H1 (cell line): ENCODE results near the gene C16orf46. TPM values are rescaled to one million over a fixed set of nuclear protein-coding genes. Genes with fewer than 3 reads are reported as not detected.

Source experiments
- CTCF ChIA-PET: fragments of 300-600 bp; sonication (Branson Sonifier 250); formaldehyde crosslinking; loops from one replicate; lab custom pipeline; 2021; ENCODE audit not compliant: partially characterized antibody; lab: Charles Lee
- POLR2A ChIA-PET: fragments of 300-600 bp; sonication (Branson Sonifier 250); formaldehyde crosslinking; loops from one replicate; lab custom pipeline; 2021; ENCODE audit warnings: inconsistent platforms; ENCODE audit not compliant: partially characterized antibody; lab: Charles Lee
- DNase-seq, 2 experiments: peaks; one replicate each; pipeline versions ENCODE4 v3.0.0 to v3.0.0-alpha.2; 2010 to 2022; ENCODE audit warnings: low spot score in 2 of 2, low read depth in 1 of 2, mixed read lengths in 1 of 2
- FAIRE-seq: peaks from 2 replicates; lab custom pipeline; 2011; peaks lifted over from hg19 to GRCh38; lab: Jason Lieb, UNC
- H2AFZ ChIP-seq: 2 replicates; pipeline ENCODE4 v1.8.1; 2012; ENCODE audit warnings: low read length, inconsistent platforms
- H2AK5ac ChIP-seq: 2 replicates; pipeline ENCODE4 v1.6.1; 2013; ENCODE audit warnings: low read depth, low read length
- H2BK120ac ChIP-seq: replicated peaks from 2 replicates; pipeline ENCODE3; 2013; ENCODE audit warnings: low read depth, low read length, inconsistent platforms
- H2BK12ac ChIP-seq: 2 replicates; pipeline ENCODE4 v1.6.1; 2013; ENCODE audit warnings: low read depth, low read length
- H2BK15ac ChIP-seq: 2 replicates; pipeline ENCODE4 v1.6.1; 2013; ENCODE audit warnings: low read length
- H2BK20ac ChIP-seq: 2 replicates; pipeline ENCODE4 v1.6.1; 2013; ENCODE audit warnings: low read length
- H2BK5ac ChIP-seq: 2 replicates; pipeline ENCODE4 v1.6.1; 2013; ENCODE audit warnings: low read depth, low read length
- H3K14ac ChIP-seq: 2 replicates; pipeline ENCODE4 v1.6.1; 2013; ENCODE audit warnings: inconsistent platforms; ENCODE audit not compliant: insufficient read length
- H3K18ac ChIP-seq: 2 replicates; pipeline ENCODE4 v1.6.1; 2013; ENCODE audit warnings: low read length; ENCODE audit errors: extremely low read depth
- H3K23ac ChIP-seq: 2 replicates; pipeline ENCODE4 v1.6.1; 2013; ENCODE audit warnings: inconsistent platforms; ENCODE audit not compliant: insufficient read length
- H3K23me2 ChIP-seq: 2 replicates; pipeline ENCODE4 v1.6.1; 2013; ENCODE audit warnings: low read depth, low read length
- H3K27ac ChIP-seq: 2 replicates; pipeline ENCODE4 v1.6.1; 2011; ENCODE audit warnings: low read depth, low read length, inconsistent platforms
- H3K27me3 ChIP-seq, 4 experiments: replicated peaks in 1 of 4; 1 replicate in 1 of 4; 2 replicates in 3 of 4; pipeline versions ENCODE4 v1.6.1 to v1.8.1; 2011 to 2013; ENCODE audit warnings: low read length in 3 of 4, mild to moderate bottlenecking in 3 of 4, inconsistent platforms in 2 of 4, mixed read lengths in 2 of 4, moderate library complexity in 1 of 4; ENCODE audit not compliant: control insufficient read depth in 3 of 4, insufficient read depth in 3 of 4; ENCODE audit errors: extremely low read depth in 1 of 4
- H3K36me3 ChIP-seq, 4 experiments: 2 replicates each; pipeline versions ENCODE4 v1.6.1 to v1.8.1; 2011 to 2013; ENCODE audit warnings: mild to moderate bottlenecking in 4 of 4, low read length in 3 of 4, moderate library complexity in 2 of 4, control low read depth in 1 of 4, inconsistent platforms in 1 of 4; ENCODE audit not compliant: insufficient read depth in 4 of 4, control insufficient read depth in 2 of 4
- H3K4ac ChIP-seq: replicated peaks from 2 replicates; pipeline ENCODE3; 2013; ENCODE audit warnings: low read length, low read depth, mixed read lengths, inconsistent platforms; ENCODE audit not compliant: insufficient read length
- H3K4me1 ChIP-seq, 4 experiments: replicated peaks in 1 of 4; 1 replicate in 1 of 4; 2 replicates in 3 of 4; pipeline versions ENCODE4 v1.6.1 to v1.8.1; 2011 to 2013; ENCODE audit warnings: low read length in 3 of 4, inconsistent platforms in 2 of 4, mixed read lengths in 1 of 4; ENCODE audit not compliant: insufficient read depth in 4 of 4, control insufficient read depth in 3 of 4
- H3K4me2 ChIP-seq, 2 experiments: 2 replicates each; pipeline versions ENCODE4 v1.6.1 to v1.8.1; 2011 to 2013; ENCODE audit warnings: low read depth in 2 of 2, low read length in 2 of 2, control low read depth in 1 of 2, inconsistent platforms in 1 of 2, mild to moderate bottlenecking in 1 of 2; ENCODE audit not compliant: insufficient read depth in 1 of 2
- H3K4me3 ChIP-seq, 4 experiments: fragments of 200-600, 300-600 bp in 1 of 4; sonication (generic), shearing (Covaris generic), sonication (Bioruptor Twin) in 1 of 4; 2 replicates each; pipeline versions ENCODE4 v1.5.1 to v1.8.1; 2011 to 2016; ENCODE audit warnings: low read length in 4 of 4, low read depth in 3 of 4, control low read depth in 2 of 4, inconsistent platforms in 2 of 4, mild to moderate bottlenecking in 2 of 4, mixed read lengths in 1 of 4, moderate library complexity in 1 of 4; ENCODE audit not compliant: insufficient read depth in 2 of 4; ENCODE audit errors: extremely low read depth in 1 of 4
- H3K56ac ChIP-seq: replicated peaks from 2 replicates; pipeline ENCODE3; 2013; ENCODE audit warnings: low read depth, mild to moderate bottlenecking, mixed read lengths, low read length, inconsistent platforms; ENCODE audit not compliant: insufficient read length
- H3K79me1 ChIP-seq: 2 replicates; pipeline ENCODE4 v1.6.1; 2013; ENCODE audit warnings: low read depth, low read length, control low read depth
- H3K79me2 ChIP-seq, 2 experiments: 2 replicates each; pipeline versions ENCODE4 v1.6.1 to v1.8.1; 2012 to 2013; ENCODE audit warnings: low read length in 2 of 2, mild to moderate bottlenecking in 2 of 2, inconsistent platforms in 1 of 2; ENCODE audit not compliant: insufficient read depth in 2 of 2, control insufficient read depth in 1 of 2
- H3K9ac ChIP-seq, 4 experiments: replicated peaks in 1 of 4; 1 replicate in 1 of 4; 2 replicates in 3 of 4; pipeline versions ENCODE4 v1.6.1 to v1.8.1; 2011 to 2013; ENCODE audit warnings: low read depth in 3 of 4, low read length in 3 of 4, control low read depth in 2 of 4, mild to moderate bottlenecking in 2 of 4, moderate library complexity in 2 of 4, inconsistent platforms in 1 of 4; ENCODE audit errors: extremely low read depth in 1 of 4
- H3K9me3 ChIP-seq, 2 experiments: 2 replicates each; pipeline versions ENCODE4 v1.6.1 to v1.8.1; 2012 to 2013; ENCODE audit warnings: mild to moderate bottlenecking in 2 of 2, moderate library complexity in 2 of 2, control low read depth in 1 of 2, inconsistent platforms in 1 of 2, low read depth in 1 of 2, low read length in 1 of 2, mixed read lengths in 1 of 2; ENCODE audit not compliant: insufficient read depth in 2 of 2
- H4K20me1 ChIP-seq, 2 experiments: replicated peaks in 1 of 2; 2 replicates each; pipeline versions ENCODE3 to v1.8.1; 2011 to 2013; ENCODE audit warnings: inconsistent platforms in 2 of 2, low read length in 2 of 2, mild to moderate bottlenecking in 1 of 2; ENCODE audit not compliant: insufficient read depth in 2 of 2, control insufficient read depth in 1 of 2
- H4K5ac ChIP-seq: 2 replicates; pipeline ENCODE4 v1.6.1; 2013; ENCODE audit warnings: low read length, low read depth, mixed read lengths, inconsistent platforms; ENCODE audit not compliant: insufficient read length
- H4K8ac ChIP-seq: 2 replicates; pipeline ENCODE4 v1.8.0; 2013; ENCODE audit warnings: mild to moderate bottlenecking, moderate library complexity, low read length, inconsistent platforms; ENCODE audit not compliant: insufficient read depth; ENCODE audit errors: extremely low read depth
- H4K91ac ChIP-seq: replicated peaks from 2 replicates; pipeline ENCODE3; 2013; ENCODE audit warnings: low read length, mixed read lengths, inconsistent platforms; ENCODE audit not compliant: insufficient read length
- ATF2 ChIP-seq: IDR thresholded peaks from 2 replicates; pipeline ENCODE4 v1.6.1; 2012; ENCODE audit warnings: low read length, inconsistent platforms
- CHD1 ChIP-seq: IDR thresholded peaks from 2 replicates; pipeline ENCODE4 v1.6.1; 2012; ENCODE audit warnings: low read depth, low read length, improper control_type of control experiment
- KDM5A ChIP-seq: fragments of 200-600 bp; IDR thresholded peaks from 2 replicates; pipeline ENCODE4 v1.7.1; 2012; ENCODE audit warnings: mild to moderate bottlenecking, low read length, inconsistent platforms, mixed read lengths
- MAFK ChIP-seq: IDR thresholded peaks from 2 replicates; pipeline ENCODE4 v1.6.1; 2012; ENCODE audit warnings: low read depth, mild to moderate bottlenecking, improper control_type of control experiment, low read length
- NANOG ChIP-seq: IDR thresholded peaks from 2 replicates; pipeline ENCODE4 v1.6.1; 2011; ENCODE audit warnings: low read length, low read depth, mild to moderate bottlenecking, inconsistent platforms; ENCODE audit not compliant: insufficient read depth, poor library complexity, severe bottlenecking
- PHF8 ChIP-seq: fragments of 200-600 bp; sonication (generic); conservative IDR thresholded peaks from 2 replicates; pipeline ENCODE4 v1.7.1; 2012; ENCODE audit warnings: low read depth, mild to moderate bottlenecking, inconsistent platforms, low read length, moderate library complexity
- POU5F1 ChIP-seq: IDR thresholded peaks from 2 replicates; pipeline ENCODE4 v1.6.1; 2011; ENCODE audit warnings: low read depth, mild to moderate bottlenecking, low read length, moderate library complexity
- RAD21 ChIP-seq, 2 experiments: IDR thresholded peaks in 1 of 2; conservative IDR thresholded peaks in 1 of 2; 2 replicates each; pipeline ENCODE4 v1.6.1; 2011; ENCODE audit warnings: low read depth in 2 of 2, low read length in 2 of 2, improper control_type of control experiment in 1 of 2, inconsistent platforms in 1 of 2, mild to moderate bottlenecking in 1 of 2, moderate library complexity in 1 of 2
- SAP30 ChIP-seq: fragments of 300-600 bp; sonication (generic); IDR thresholded peaks from 2 replicates; pipeline ENCODE4 v1.7.1; 2012; ENCODE audit warnings: low read length, moderate library complexity, mild to moderate bottlenecking, inconsistent platforms; ENCODE audit not compliant: insufficient read depth, insufficient replicate concordance
- SIX5 ChIP-seq: IDR thresholded peaks from 2 replicates; pipeline ENCODE4 v1.6.1; 2011; ENCODE audit warnings: mild to moderate bottlenecking, low read depth, low read length
- SP4 ChIP-seq: IDR thresholded peaks from 2 replicates; pipeline ENCODE4 v1.6.1; 2012; ENCODE audit warnings: low read length, inconsistent platforms
- TAF1 ChIP-seq: IDR thresholded peaks from 2 replicates; pipeline ENCODE4 v1.6.1; 2011; ENCODE audit warnings: mild to moderate bottlenecking, low read depth, low read length
- WGBS, 2 experiments: shearing (Covaris generic) in 1 of 2; methylation state at CpG; one replicate each; pipeline versions ENCODE4 v1.1.6 to v1.1.7; 2013 to 2015; ENCODE audit warnings: low lambda C conversion rate in 2 of 2, mixed read lengths in 2 of 2, inconsistent platforms in 1 of 2, low coverage in 1 of 2, missing lambda C conversion rate in 1 of 2; ENCODE audit not compliant: insufficient replicate concordance in 2 of 2, insufficient coverage in 1 of 2, insufficient read length in 1 of 2; ENCODE audit errors: extremely low coverage in 1 of 2, missing lambda C conversion rate in 1 of 2; 5-methylcytosine and 5-hydroxymethylcytosine counted together
- polyA plus RNA-seq, 7 experiments: library from polyadenylated mRNA; depleted of rRNA in 3 of 7; stranded (reverse) in 5 of 7; unstranded in 2 of 7; fragments of >200 nt in 5 of 7; fragments of 200-250 nt in 2 of 7; gene quantifications; 1 replicate in 5 of 7; 2 replicates in 1 of 7; 4 replicates in 1 of 7; pipeline versions ENCODE4 v1.2.1 to v1.2.3, GENCODE V29; 2011 to 2013; ENCODE audit warnings: missing spikeins in 2 of 7, mixed read lengths in 2 of 7
- total RNA-seq: library from RNA; stranded (reverse); fragmentation: NEBNext Ultra II Directional; extraction: Animal tissue kit (Norgen Biotek cat#: 25700); gene quantifications from 2 replicates; pipeline ENCODE4 v1.2.1, GENCODE V29; 2021

The C16orf46 gene
- total and polyA plus RNA-seq, 2 of the 8 experiments (the other 6 are each of a cell fraction or from before 2014, with no cell fraction given) = 0.48 to 0.60 TPM

GRCh38 chr16:81018496-81018895 is 58.5 kb downstream of the C16orf46 start:
- CTCF ChIA-PET = interaction anchor here (0.7 to 2.6 kb wide), 6 partner anchors 11 to 44 kb away, joined by 3 to 11 read pairs (median 6); no protein-coding TSS in a partner anchor
- no peak for DNase-seq
- Histone ChIP-seq H2BK120ac (no peak overlapping the region), H2BK15ac (no peak overlapping the region), H3K56ac (no peak overlapping the region), H3K27me3 (no peaks in the 10 kb centered on the region), H3K14ac (no peak overlapping the region), H3K4me1 (no peaks in the 10 kb centered on the region), H3K23me2 (no peaks in the 10 kb centered on the region), H2AK5ac (no peak overlapping the region), H2BK20ac (no peak overlapping the region), H3K4ac (no peak overlapping the region), H2BK5ac (no peak overlapping the region), H3K9me3 (no peaks in the 10 kb centered on the region), H4K20me1 (peaks cover 0 to 1% of the 10 kb centered on the region in 2 experiments), H4K8ac (no peak overlapping the region), H3K36me3 (peaks cover 33 to 96% (median 71%) of the 10 kb centered on the region in 4 experiments), H3K9ac (no peak overlapping the region), H3K23ac (no peak overlapping the region), H2AFZ (no peak overlapping the region), H2BK12ac (no peak overlapping the region), H4K5ac (no peak overlapping the region), H4K91ac (no peak overlapping the region), H3K79me1 (no peaks in the 10 kb centered on the region; the same call in 1 of the 2 replicates), H3K18ac (no peak overlapping the region), H3K4me3 (no peak overlapping the region), H3K79me2 (no peaks in the 10 kb centered on the region), H3K4me2 (no peak overlapping the region), H3K27ac (no peak overlapping the region)
- POLR2A ChIA-PET = interaction anchor here (0.8 to 1.1 kb wide), 2 partner anchors 11 to 17 kb away, joined by 4 to 5 read pairs; partner anchors contain the start of genes ATMIN, CENPN and CMC2
- WGBS, 2 experiments = 92% methylated on average over 2 of the region's 2 CpGs; no CpG with 5 or more reads in 1 of the 2 experiments
- FAIRE-seq = no peak
- TF ChIP-seq POU5F1 (no peak), TAF1 (no peak), KDM5A (no peak), RAD21 (IDR thresholded peaks at IDR 0.05 in 1 of 2, conservative IDR thresholded peaks at IDR 0.05 in 1 of 2; ENCODE audit: low read depth in 2 of 2, low read length in 2 of 2) (no peak), MAFK (no peak), SP4 (no peak), SIX5 (no peak), CHD1 (no peak), PHF8 (no peak), SAP30 (no peak), NANOG (no peak), ATF2 (no peak)
